GM18909 (cell line): ENCODE measurements around the gene PPIL3.

Source experiments
- ATAC-seq: cut with Tn5 transposase; IDR thresholded peaks from one replicate; pipeline ENCODE4 v1.9.1; 2021; ENCODE audit warnings: mild to moderate bottlenecking; ENCODE audit not compliant: unreplicated experiment, poor library complexity

Gene PPIL3

DNA sequence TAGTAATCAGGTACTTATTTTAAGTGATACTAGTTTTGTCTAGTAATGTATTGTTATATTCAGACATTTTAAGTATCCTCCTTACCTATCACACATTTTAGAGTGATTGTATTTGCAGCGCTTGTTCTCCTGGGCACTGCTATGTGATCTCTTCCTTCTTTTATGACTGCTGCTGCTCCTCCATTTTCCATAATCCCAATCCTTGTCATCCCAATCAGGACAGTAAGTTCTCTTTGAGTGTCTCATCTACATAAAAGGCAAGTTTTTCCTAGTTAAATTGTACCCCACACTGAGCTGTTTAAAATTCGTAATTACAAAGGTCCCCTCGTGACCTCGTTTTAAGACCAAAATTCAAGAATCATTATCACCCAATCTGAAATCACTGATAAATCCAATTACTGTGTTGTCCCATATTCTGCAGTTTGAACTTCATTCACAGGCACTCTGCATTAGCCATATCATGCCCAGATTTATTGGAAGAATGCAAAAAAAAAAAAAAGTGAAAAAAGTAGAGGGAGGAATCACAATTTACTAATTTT, 27.2 kb downstream of the PPIL3 start:
- no peak for ATAC-seq

DNA sequence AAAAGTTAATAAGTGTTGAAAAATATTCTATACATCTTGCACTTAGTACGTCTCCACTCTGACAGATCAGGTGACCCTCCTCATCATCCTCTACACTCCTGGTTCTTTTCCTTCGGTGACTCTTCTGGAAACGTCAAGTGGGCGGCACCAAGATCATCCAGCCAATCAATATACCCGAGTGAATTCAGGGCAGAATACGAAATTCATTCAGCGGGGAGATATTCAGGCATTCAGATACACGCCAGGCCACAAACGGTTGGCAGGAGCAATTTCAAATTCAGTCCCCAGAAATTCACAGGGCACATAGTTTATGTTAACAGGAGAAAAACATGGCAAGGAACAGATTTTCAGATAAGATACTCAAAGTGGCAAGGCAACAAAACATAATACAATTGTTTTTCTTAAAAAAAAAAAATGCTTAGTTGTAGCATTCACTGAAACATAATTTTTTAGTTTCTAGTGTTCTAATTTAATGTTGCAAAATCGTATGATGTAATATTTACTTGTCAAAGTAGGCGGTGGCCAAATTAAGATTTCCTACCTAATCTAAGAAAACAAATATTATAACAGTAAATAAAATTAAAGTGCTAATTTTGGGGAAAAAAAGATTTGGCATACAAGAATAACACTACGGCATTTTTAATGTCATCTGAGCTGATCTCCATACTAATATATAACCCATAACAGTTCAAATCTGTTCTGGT, 28.6 kb downstream of the PPIL3 start:
- ATAC-seq, result no peak

DNA sequence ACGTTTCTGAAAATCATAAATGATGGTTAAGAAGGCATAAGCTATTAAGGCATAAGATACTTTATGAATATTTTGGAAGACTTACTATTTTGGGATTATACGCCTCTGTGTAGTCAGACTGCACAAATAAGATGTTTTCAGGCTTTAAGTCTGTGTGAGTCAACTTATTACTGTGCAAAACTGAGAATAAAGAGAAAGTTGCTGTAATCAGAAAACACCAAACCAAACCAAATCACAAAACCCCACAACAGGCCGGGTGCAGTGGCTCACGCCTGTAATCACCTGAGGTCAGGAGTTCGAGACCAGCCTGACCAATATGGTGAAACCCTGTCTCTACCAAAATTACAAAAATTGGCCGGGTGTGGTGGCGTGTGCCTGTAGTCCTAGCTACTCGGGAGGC, 32.1 kb downstream of the PPIL3 start:
- no peak for ATAC-seq

GRCh38 chr2:200852605-200853004, 36.3 kb downstream of the PPIL3 start:
- no peak for ATAC-seq

- ATAC-seq, result no peak
These were observed 37.3 kb downstream of the PPIL3 start for GRCh38 chr2:200851398-200852248.

DNA sequence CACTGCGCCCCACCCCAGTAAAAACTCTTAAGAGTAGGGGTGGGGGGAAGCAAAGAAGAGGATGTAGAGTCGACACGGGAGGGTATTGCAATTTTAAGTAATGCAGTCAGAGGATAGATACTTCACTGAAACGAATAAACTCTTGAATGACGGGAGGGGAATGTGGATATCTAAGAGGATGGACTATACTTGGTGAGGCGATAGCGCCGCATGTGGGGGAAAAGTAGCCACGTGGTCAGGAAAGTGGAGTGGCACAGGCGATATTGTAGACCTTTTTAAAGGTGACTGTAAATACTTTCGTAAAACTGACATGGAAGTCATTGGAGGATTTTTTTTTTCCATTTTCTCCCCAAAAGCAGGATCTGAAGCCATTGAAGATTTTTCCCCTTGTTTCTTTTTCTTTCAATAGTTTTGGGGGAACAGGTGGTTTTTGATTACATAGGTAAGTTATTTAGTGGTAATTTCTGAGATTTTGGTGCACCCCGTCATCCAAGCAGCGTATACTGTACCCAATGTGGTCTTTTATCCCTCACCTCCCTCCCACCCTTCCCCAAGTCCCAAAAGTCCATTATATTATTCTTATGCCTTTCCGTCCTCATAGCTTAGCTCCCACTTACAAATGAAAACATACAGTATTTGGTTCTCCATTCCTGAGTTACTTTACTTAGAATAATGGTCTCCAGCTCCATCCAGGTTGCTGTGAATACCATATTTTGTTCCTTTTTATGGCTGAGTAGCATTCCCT, 38.2 kb downstream of the PPIL3 start:
- ATAC-seq, result no peak

- ATAC-seq, result no peak
These were observed 40.9 kb downstream of the PPIL3 start for GRCh38 chr2:200847939-200848338.

DNA sequence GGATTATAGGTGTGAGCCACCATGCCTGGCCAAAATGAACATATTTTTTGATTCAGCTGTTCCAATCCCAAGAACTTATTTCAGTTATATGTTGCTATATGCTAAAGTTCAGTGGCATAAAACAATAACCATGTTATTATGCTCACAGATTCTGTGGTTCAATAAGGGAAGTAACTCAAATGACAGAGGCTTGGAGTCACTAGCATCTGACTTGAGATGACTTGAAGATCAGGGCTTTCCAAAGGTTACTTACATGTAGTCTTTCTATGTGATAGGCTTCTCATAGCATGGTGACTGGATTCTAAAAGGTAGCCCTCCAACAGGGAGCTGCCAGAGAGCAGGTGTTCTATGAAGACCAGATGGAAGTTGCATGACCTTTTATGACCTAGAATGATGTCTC, 41.6 kb downstream of the PPIL3 start:
- ATAC-seq, result no peak

DNA sequence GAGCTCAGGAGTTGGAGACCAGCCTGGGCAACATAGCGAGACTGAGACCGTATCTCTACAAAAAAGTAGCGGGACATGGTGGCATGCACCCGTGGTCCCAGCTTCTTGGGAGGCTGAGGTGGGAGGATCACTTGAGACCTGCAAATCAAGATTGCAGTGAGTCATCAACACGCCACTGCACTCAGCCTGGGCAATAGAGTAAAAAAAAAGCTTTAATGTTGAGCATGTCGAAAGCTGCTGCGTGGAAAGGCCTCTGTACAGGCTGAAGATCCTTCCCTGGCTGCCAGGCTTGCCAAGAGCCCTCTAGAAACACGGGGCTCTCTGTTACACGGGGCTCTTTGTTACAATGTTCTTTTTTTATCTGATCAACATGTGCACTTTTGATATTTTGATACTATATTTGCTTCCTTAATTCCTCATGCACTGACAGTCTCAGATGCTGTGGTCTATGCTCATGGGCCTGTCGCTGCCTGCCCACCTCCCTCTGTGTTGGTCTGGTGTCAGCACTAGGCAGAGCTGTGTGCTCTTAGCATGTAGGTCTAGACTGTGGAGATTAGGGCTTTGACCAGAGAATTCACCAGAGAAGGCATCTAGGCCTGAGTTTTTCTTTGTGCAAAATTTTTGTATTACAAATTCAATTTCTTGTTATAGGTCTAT, 43.1 kb downstream of the PPIL3 start:
- ATAC-seq, result no peak

GRCh38 chr2:200845194-200845593, 43.7 kb downstream of the PPIL3 start:
- ATAC-seq, result no peak

GRCh38 chr2:200843993-200844948, 44.6 kb downstream of the PPIL3 start:
- no peak for ATAC-seq

DNA sequence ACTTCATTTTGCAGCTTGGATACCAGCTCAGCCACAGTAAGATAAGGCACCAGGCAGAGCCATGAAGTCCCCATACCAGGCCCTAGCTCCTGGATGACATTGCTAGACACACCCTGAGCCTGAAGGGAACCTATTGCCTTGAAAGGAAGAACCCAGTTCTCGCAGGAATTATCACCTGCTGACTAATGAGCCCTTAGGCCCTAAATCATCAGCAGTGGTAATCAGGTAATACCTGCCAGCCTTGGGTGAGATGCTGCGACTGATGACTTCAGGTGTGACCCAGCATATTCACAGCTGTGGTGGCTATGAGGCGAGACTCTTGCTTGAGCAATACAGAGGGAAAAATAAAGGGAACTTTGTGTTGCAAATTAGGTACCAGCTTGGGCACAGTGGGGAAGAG, 49.4 kb downstream of the PPIL3 start:
- no peak for ATAC-seq

GRCh38 chr2:200834701-200835100, 54.2 kb downstream of the PPIL3 start:
- ATAC-seq, result no peak

DNA sequence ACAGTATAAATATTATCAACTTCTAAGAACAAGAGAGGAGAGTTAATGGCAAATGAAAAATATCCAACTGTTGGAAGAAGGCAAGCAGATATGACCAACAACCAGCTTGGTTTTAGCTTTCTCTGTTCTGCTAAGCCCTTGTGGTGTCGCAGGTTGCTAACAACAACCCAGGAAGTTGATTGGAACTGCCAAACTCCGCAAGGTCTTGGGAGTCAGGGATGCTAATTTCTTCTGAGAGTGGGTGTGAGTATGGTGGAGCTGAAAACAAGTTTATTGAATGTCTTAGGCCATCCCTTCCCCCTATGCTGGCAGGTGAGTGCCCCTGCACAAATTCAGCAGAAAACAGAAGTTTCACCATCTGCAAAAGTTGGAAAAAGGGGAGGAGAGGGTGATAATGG, 59.6 kb downstream of the PPIL3 start:
- no peak for ATAC-seq

- ATAC-seq, result no peak
These were observed 60.2 kb downstream of the PPIL3 start for GRCh38 chr2:200828572-200829257.

- ATAC-seq, result no peak
These were observed 60.8 kb downstream of the PPIL3 start for GRCh38 chr2:200828104-200828503.

DNA sequence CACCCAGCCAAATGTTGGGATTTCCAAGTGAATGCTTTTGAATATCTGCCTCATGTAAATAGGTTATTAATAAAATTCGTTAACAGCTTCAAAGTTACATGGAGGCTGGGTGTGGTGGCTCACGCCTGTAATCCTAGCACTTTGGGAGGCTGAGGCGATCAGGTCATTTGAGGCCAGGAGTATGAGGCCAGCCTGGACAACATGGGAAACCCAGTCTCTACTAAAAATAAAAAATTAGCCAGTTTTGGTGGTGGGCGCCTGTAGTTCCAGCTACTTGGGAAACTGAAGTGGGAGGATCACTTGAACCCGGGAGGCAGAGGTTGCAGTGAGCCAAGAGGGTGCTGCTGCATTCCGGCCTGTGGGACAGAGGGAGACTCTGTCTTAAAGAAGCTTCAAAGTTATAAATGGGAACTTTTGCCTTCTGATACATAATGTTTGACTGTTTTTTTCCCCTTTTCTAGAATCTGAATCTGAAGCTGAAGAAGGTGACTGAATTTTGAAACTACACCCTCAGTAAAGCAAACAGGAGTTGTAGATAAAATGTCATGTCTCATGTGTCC, 67.1 kb downstream of the PPIL3 start:
- ATAC-seq, result no peak
